KMS-11 (cell line): ENCODE measurements around the gene BRAF.

Experiments
- H2AFZ ChIP-seq: fragments of 200-600 bp; sonication (generic); 2 replicates; pipeline ENCODE4 v1.6.1; 2016; ENCODE audit warnings: antibody characterized with exemption, mixed run types, low read depth
- H3K27ac ChIP-seq: fragments of 200-600 bp; sonication (generic); 2 replicates; pipeline ENCODE4 v1.6.1; 2016; ENCODE audit warnings: mild to moderate bottlenecking, mixed run types
- H3K27me3 ChIP-seq: fragments of 200-600 bp; sonication (generic); 2 replicates; pipeline ENCODE4 v1.6.1; 2017; ENCODE audit warnings: mild to moderate bottlenecking, low read depth, mixed run types, moderate library complexity; ENCODE audit not compliant: insufficient read depth
- H3K36me3 ChIP-seq: fragments of 200-600 bp; sonication (generic); 2 replicates; pipeline ENCODE4 v1.6.1; 2017; ENCODE audit warnings: mild to moderate bottlenecking, mixed run types; ENCODE audit not compliant: insufficient read depth
- H3K4me1 ChIP-seq: fragments of 200-600 bp; sonication (generic); 2 replicates; pipeline ENCODE4 v1.6.1; 2016; ENCODE audit warnings: mild to moderate bottlenecking, low read depth, mixed run types; ENCODE audit not compliant: poor library complexity, severe bottlenecking
- H3K4me2 ChIP-seq: fragments of 200-600 bp; sonication (generic); 2 replicates; pipeline ENCODE4 v1.7.0; 2016; ENCODE audit warnings: mild to moderate bottlenecking, mixed run types
- H3K4me3 ChIP-seq: fragments of 200-600 bp; sonication (generic); IDR thresholded peaks from 2 replicates; pipeline ENCODE4 v1.6.1; 2017; ENCODE audit warnings: low read depth, low read length, mixed read lengths; ENCODE audit not compliant: insufficient read depth
- H3K79me2 ChIP-seq: fragments of 200-600 bp; sonication (generic); 2 replicates; pipeline ENCODE4 v1.6.1; 2016; ENCODE audit warnings: low read depth, mixed run types; ENCODE audit not compliant: insufficient read depth
- H3K9ac ChIP-seq: fragments of 200-600 bp; sonication (generic); 2 replicates; pipeline ENCODE4 v1.6.1; 2016; ENCODE audit warnings: mild to moderate bottlenecking, mixed run types
- H4K20me1 ChIP-seq: fragments of 200-600 bp; sonication (generic); 2 replicates; pipeline ENCODE4 v1.6.1; 2016; ENCODE audit warnings: mild to moderate bottlenecking, mixed run types; ENCODE audit not compliant: insufficient read depth
- TF ChIP-seq, protein P1 (sequence below): fragments of 200-600 bp; sonication (generic); conservative IDR thresholded peaks from 2 replicates; pipeline ENCODE4 v1.6.1; 2017; ENCODE audit warnings: low read depth, mild to moderate bottlenecking, antibody characterized with exemption, low read length, moderate library complexity, mixed read lengths

The BRAF gene

DNA sequence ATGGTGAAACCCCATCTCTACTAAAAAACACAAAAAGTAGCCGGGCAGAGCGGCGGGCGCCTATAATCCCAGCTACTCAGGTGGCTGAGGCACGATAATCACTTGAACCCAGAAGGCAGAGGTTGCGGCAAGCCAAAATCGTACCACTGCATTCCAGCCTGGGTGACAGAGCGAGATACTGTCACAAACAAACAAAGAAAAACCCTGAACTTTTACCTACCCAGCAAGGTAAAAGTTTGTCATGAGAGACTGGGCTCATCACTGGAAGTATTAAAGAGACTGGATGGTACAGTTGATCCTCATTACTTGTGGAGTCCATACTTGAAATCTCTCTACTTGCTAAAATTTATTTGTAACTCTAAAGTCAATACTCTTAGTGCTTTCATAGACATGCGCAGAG lies 114.3 kb downstream of the BRAF start:
- H3K27ac ChIP-seq, result no peak overlapping the region

DNA sequence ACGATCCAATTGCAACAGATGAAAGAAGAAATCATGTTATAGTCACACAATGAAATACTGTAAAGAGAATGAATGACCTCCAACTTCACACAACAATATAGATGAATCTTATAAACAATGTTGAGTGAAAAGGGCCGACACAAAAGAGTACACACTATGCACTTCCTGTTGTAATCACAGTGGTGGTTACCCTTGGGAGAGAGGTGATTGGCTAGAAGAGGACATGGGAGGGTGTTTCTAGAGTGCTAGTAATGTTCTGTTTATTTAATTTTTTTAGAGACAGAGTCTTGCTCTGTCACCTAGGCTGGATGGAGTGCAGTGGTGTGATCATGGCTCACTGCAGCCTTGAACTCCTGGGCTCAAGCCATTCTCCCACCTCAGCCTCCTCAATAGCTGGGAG lies 145.8 kb downstream of the BRAF start:
- Histone ChIP-seq H3K4me1 (no peaks in the 10 kb centered on the region), H3K79me2 (no peaks in the 10 kb centered on the region), H4K20me1 (no peaks in the 10 kb centered on the region), H3K9ac (no peak overlapping the region), H3K4me3 (no peak overlapping the region), H3K27ac (no peak overlapping the region), H3K4me2 (no peak overlapping the region), H3K27me3 (no peaks in the 10 kb centered on the region; the same call in 1 of the 2 replicates), H3K36me3 (no peaks in the 10 kb centered on the region; the same call in 1 of the 2 replicates), H2AFZ (no peak overlapping the region)
- TF ChIP-seq, protein P1, sequence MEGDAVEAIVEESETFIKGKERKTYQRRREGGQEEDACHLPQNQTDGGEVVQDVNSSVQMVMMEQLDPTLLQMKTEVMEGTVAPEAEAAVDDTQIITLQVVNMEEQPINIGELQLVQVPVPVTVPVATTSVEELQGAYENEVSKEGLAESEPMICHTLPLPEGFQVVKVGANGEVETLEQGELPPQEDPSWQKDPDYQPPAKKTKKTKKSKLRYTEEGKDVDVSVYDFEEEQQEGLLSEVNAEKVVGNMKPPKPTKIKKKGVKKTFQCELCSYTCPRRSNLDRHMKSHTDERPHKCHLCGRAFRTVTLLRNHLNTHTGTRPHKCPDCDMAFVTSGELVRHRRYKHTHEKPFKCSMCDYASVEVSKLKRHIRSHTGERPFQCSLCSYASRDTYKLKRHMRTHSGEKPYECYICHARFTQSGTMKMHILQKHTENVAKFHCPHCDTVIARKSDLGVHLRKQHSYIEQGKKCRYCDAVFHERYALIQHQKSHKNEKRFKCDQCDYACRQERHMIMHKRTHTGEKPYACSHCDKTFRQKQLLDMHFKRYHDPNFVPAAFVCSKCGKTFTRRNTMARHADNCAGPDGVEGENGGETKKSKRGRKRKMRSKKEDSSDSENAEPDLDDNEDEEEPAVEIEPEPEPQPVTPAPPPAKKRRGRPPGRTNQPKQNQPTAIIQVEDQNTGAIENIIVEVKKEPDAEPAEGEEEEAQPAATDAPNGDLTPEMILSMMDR, result no peak

More for the DNA sequence above, 114.3 kb downstream of the BRAF start:
- no peaks in the 10 kb centered on the region for H3K27me3 ChIP-seq
- TF ChIP-seq, protein P1, result no peak
- no peaks in the 10 kb centered on the region for H3K79me2 ChIP-seq
- no peak overlapping the region for H3K4me3 ChIP-seq
- no peaks in the 10 kb centered on the region for H3K4me1 ChIP-seq
- H3K9ac ChIP-seq, result no peak overlapping the region
- no peaks in the 10 kb centered on the region for H4K20me1 ChIP-seq
- H3K36me3 ChIP-seq, result no peaks in the 10 kb centered on the region
- no peak overlapping the region for H3K4me2 ChIP-seq
- H2AFZ ChIP-seq, result no peak overlapping the region

DNA sequence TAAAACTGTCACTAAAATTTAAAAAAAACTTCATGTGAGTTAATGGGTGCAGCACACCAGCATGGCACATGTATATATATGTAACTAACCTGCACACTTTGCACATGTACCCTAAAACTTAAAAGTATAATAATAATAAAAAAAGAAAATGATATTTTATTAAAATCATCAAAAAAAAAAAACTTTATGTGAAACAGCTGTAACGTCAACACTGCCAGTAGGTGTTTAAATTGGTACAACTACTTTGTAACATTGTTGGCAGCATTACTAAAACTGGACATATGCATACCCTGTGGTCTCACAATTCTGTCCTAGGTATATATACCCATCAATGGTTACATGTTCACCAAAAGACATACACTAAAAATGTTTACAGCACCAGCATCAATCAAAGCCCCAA lies 146.2 kb downstream of the BRAF start:
- Histone ChIP-seq H3K36me3 (no peaks in the 10 kb centered on the region; the same call in 1 of the 2 replicates), H3K4me2 (no peak overlapping the region), H3K27me3 (no peaks in the 10 kb centered on the region; the same call in 1 of the 2 replicates), H2AFZ (no peak overlapping the region), H3K27ac (no peak overlapping the region), H3K79me2 (no peaks in the 10 kb centered on the region), H3K9ac (no peak overlapping the region), H4K20me1 (no peaks in the 10 kb centered on the region), H3K4me1 (no peaks in the 10 kb centered on the region), H3K4me3 (no peak overlapping the region)
- TF ChIP-seq, protein P1, result no peak

DNA sequence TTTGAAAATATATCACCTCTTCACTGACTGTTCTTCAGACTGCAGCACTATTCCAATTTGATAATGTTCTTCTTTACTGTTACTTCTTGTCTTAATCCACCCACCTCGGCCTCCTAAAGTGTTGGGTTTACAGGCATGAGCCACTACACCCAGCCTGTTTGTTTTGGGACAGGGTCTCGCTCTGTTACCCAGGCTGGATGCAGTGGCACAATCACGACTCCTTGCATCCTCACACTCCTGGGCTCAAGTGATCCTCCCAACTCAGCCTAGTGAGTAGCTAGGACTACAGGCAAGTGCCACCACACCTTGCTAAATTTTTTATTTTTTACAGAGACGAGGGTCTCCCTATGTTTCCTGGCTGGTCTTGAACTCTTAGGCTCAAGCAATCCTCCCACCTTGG lies 150.4 kb downstream of the BRAF start:
- no peaks in the 10 kb centered on the region for H4K20me1 ChIP-seq
- TF ChIP-seq, protein P1, result no peak
- H3K9ac ChIP-seq, result no peak overlapping the region
- no peak overlapping the region for H3K4me3 ChIP-seq
- H3K4me2 ChIP-seq, result no peak overlapping the region
- no peak overlapping the region for H3K27ac ChIP-seq
- H3K36me3 ChIP-seq, result peaks cover 7% of the 10 kb centered on the region; the same call in 1 of the 2 replicates
- no peaks in the 10 kb centered on the region for H3K4me1 ChIP-seq
- H3K27me3 ChIP-seq, result no peaks in the 10 kb centered on the region
- no peak overlapping the region for H2AFZ ChIP-seq
- H3K79me2 ChIP-seq, result no peaks in the 10 kb centered on the region
